ENCODE data around the gene NBR1. TPM values are rescaled to one million over a fixed set of nuclear protein-coding genes. Genes with fewer than 3 reads are reported as not detected.
A peak's percentile ranks its signal among the peaks of the same experiment; 100 is the strongest.
"Not testable (repeated sequence)": the region's sequence is repeated elsewhere in the genome, so short reads cannot be mapped to it uniquely, and the experiment has no call there.

Gene NBR1
- total RNA-seq, 1 donor from 2014 or later = 55.2 TPM

DNA sequence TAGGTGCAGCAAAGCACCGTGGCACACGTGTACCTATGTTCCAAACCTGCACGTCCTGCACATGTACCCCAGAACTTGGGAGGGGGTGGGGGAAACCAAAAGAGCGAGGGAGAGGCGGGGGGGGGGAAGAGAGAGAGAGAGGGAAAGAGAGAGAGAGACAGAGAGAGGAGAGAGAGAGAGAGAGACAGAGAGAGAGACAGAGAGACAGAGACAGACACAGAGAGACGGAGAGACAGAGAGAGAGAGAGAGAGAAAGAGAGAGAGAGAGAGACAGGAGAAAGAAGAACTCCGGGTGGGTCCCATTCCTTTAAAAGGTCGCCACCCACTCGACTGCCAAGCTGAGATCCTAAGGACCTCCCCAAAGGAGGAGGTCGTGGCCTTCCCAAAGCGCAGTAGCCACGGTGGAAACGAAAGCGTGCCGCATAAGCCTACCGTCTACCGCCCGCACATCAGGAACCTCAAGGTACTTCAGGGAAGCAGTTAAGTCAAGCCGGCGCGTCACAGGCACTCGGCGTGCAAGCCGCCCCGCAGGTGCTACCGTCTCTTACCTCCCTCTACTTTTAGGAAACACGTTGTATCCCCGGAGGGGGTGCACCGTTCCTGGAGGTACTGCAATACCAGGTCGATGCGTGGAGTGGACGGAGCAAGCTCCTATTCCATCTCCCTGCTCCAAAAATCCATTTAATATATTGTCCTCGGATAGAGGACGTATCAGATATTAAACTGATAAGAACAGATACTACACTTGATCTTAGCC lies 69.8 kb downstream of the NBR1 start:
- not testable (repeated sequence) for DNase-seq (ENCODE audit: low spot score)
- peak; percentile 42 for ATAC-seq

DNA sequence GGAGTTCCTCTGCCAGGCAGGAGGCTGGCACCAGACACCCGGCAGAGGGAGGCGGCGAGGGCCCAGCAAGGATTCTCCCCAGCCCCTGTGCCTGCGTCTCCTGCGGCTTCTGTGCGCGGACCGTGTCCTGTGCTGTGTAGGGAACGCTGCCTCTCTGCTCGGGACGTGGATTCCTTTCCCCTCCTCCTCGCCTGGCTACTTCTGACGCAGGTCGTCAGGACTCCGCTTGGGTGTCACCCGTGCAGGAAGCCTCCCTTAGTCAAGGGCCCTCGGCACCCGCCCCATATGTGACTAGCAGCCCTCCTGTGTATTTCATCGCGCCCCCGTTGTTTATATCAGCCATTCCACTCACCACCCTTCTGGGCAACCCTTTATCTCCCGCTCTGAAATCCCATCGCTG lies 75.4 kb downstream of the NBR1 start:
- ATAC-seq; DNase-seq (ENCODE audit: low spot score): not testable (repeated sequence)

Other genes starting within 250 kb of the NBR1 start
- gene AARSD1, start 206.8 kb upstream of the NBR1 start, total RNA-seq = 17.2 TPM
- gene PTGES3L, start 191.1 kb upstream of the NBR1 start, total RNA-seq = 0.25 TPM
- 5.3 TPM for gene RUNDC1, start 190.6 kb upstream of the NBR1 start, total RNA-seq
- 293 TPM for gene RPL27, start 172.8 kb upstream of the NBR1 start, total RNA-seq
- 13.7 TPM for gene IFI35, start 164.4 kb upstream of the NBR1 start, total RNA-seq
- gene VAT1, start 148.8 kb upstream of the NBR1 start, total RNA-seq = 41.5 TPM
- gene RND2, start 146.0 kb upstream of the NBR1 start, total RNA-seq = 3.6 TPM
- gene BRCA1, start 45.9 kb upstream of the NBR1 start, total RNA-seq = 7.8 TPM
- gene TMEM106A, start 40.7 kb downstream of the NBR1 start, total RNA-seq = 2.1 TPM
- not detected for gene CCDC200, start 57.4 kb downstream of the NBR1 start, total RNA-seq
- gene RNU2-1, start 62.8 kb downstream of the NBR1 start, total RNA-seq = 2,459 TPM
- 15.4 TPM for gene ARL4D, start 227.8 kb downstream of the NBR1 start, total RNA-seq

Measured in left lobe of liver (tissue), 2 donors.